Activated naive CD8-positive, alpha-beta T cell treated with anti-CD3 and anti-CD28 coated beads, Interleukin-2, amount 50 U/mL, for 16 hours (primary cell): ENCODE data around the gene SARS2.
"Not testable (repeated sequence)": the region's sequence is repeated elsewhere in the genome, so short reads cannot be mapped to it uniquely, and the experiment has no call there.

Experiments used
- DNase-seq: peaks from one replicate; pipeline ENCODE4 v3.0.0-alpha.2; 2020; ENCODE audit warnings: low read depth, low spot score

SARS2 gene

GRCh38 chr19:38892841-38893240 is 37.7 kb downstream of the SARS2 start:
- DNase-seq: no peak

- no peak for DNase-seq
Measured at GRCh38 chr19:38891771-38892170, 38.8 kb downstream of the SARS2 start.

GRCh38 chr19:38890686-38891085 is 39.9 kb downstream of the SARS2 start:
- no peak for DNase-seq

DNA sequence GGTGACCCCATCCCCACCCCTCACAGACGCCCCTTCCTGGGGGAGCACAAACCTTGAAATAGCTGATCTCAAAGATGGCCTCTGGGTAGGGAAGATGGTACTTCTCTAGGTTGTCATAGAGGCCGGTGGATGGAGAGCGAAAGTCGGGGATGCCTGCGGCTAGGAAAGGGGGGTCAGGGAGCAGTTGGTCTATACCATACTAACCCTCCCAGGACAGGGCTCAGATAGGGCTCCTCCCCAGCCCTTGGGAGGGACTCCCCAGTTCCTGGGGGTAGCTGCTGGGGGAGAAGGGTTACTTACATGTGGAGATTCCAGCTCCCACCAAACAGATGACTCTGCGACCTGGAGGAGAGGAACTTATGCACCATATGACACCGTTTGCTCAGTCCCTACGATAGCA is 40.8 kb downstream of the SARS2 start:
- no peak for DNase-seq

DNA sequence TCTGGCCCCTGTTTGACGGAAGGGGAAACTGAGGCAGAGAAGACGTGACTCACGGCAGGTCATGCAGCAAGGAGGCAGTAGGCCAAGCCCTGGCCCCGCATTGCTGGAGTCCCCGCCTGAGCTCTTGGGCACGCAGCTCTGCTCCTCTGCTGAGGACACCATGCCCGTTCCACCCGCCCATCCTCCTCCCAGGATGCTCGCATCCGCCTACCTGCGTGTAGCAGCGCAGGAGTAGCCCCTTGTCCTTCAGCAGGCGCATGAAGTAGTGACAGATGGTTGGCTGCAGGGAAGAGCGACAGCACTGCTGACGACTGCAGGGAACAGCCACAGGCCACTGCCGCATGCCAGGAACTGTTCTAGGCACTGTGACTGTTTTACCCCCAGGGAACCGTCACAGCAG is 41.7 kb downstream of the SARS2 start:
- no peak for DNase-seq

GRCh38 chr19:38884691-38885090 is 45.9 kb downstream of the SARS2 start:
- DNase-seq: not testable (repeated sequence)

DNA sequence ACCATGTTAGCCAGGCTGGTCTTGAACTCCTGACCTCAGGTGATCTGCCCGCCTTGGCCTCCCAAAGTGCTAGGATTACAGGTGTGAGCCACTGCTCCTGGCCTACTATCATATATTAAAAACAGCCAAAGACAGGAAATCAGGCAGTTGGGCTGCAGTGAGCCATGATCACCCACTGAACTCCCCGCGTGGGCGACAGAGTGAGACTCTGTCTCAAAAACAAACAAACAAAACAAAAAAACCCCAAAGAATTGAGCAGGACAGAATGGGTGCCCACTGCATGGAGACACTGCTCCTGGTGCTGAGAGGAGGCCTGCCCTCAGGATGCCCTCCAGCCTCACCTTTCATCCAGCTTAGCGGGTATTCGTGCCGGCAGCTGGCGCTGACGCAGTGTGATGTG is 47.3 kb downstream of the SARS2 start:
- no peak for DNase-seq

DNA sequence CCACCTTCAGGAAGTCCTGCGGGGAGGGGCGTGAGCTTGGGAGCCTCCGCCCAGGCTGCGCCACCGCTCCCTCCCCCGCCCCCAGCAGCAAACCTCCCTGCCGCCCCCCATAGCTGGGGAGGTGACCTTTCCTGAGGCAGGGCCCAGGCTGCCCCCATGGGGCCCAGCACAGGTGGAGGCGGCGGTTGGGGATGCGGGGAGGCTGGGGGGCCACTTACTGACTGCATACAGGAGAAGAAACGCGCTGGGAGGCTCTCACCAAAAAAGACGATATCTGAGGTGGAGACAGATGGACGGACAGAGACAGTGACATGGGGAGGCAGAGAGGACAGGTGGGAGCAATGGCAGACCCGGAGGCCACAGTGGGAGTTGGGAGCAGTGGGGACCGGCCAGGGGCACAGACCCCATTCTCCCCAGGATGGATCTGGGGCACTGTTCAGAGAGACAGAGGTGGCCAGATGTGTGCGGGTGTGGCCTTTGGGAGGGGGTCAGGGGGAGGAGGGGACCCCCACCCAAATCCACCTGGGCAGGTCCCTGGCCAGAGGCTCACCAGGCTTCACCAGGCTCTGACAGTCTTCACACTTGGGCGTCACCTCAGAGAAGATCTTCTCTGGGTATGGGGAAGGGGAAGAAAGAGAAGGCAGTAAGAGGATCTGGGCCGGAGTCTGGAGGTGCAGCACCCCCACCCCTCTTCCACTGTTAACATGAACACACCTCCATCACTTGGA is 49.5 kb downstream of the SARS2 start:
- no peak for DNase-seq

GRCh38 chr19:38880076-38880881 is 50.3 kb downstream of the SARS2 start:
- no peak for DNase-seq

DNA sequence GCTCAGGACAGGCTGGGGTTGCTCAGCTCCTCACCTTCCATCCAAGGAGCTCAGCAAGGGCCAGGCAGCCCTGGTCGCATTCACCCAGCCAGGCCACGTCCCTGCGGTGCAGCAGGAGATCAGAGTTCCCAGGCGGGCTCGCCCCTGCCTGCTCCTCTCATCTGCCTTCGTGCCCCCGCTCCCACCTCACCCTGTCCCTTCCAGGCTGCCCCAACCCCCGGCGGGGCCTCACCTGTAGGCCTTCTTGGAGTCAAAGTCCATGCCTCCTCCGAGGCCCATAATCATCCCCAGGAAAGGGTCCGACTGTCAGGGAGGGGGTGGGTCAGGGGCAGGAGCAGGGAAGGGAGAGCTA is 51.2 kb downstream of the SARS2 start:
- DNase-seq: no peak

GRCh38 chr19:38878575-38879399 is 51.8 kb downstream of the SARS2 start:
- DNase-seq: no peak

DNA sequence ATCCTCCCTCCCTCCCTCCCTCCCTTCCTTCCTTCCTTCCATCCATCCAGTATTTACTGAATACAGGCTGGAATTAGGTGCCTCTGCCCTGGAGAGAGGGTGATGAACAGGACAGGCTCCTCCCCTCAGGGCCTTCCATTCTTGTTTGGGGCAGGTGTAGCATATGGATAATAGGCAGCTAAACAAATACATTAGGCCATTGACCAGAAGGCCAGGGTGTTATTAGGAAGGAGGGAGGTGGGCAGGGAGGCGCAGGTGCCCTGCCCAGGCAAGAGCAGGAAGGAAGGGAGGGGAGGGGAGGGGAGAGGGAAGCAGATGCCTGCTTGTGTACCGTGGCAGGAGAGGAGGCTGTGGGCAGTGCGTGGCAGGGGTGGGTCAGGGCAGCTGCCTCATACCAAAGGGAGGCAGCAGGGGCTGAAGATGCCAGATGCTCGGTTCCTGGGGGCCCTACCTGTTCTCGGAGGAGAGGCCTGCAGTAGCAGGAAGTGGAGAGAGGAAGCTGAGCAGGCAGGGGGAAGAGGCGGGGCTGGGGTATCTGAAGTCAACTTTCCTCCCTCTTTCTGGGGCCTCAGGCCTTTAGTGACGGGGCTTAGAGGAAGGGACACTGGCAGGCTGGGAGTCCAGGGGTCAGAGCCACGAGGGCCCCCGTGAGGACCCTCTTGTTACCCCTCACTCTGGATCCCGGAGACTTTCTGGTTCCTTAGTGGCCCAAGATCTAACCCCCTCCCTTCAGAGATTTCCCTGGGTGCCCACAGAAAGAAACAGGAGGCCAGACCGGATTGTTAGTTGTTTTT is 52.6 kb downstream of the SARS2 start, which contains the start of gene RINL:
RINL (minus strand) TSS at position 495 of the 794 bp plus-strand sequence. CDS start 1,533 bp downstream, outside the sequence.
- DNase-seq: peak; percentile 45

- DNase-seq: no peak
Measured at GRCh38 chr19:38875656-38876395, 54.7 kb downstream of the SARS2 start.

- not testable (repeated sequence) for DNase-seq
Measured at GRCh38 chr19:38873400-38873799, 57.2 kb downstream of the SARS2 start.

DNA sequence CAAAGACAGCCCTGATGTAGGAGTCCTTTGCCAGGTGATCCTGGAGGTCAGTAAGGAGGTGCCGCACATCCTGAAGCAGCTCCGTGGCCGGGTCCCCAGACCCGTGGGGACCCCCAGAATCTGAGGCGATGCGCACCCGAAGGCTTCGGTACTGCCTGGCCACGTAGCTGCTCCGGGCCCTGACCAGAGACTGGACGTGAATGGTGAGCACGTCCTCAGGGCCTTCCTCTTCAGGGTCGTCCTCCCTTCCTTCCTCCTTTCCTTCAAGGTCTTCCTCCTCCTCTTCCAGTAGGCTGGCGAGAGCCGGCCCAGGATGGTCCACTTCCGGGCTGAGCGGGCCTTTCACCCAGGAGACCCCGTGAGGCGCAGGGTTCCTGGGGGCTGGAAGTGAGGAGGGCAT is 60.0 kb downstream of the SARS2 start:
- no peak for DNase-seq

GRCh38 chr19:38869836-38870607 is 60.5 kb downstream of the SARS2 start:
- DNase-seq: peak; percentile 86

DNA sequence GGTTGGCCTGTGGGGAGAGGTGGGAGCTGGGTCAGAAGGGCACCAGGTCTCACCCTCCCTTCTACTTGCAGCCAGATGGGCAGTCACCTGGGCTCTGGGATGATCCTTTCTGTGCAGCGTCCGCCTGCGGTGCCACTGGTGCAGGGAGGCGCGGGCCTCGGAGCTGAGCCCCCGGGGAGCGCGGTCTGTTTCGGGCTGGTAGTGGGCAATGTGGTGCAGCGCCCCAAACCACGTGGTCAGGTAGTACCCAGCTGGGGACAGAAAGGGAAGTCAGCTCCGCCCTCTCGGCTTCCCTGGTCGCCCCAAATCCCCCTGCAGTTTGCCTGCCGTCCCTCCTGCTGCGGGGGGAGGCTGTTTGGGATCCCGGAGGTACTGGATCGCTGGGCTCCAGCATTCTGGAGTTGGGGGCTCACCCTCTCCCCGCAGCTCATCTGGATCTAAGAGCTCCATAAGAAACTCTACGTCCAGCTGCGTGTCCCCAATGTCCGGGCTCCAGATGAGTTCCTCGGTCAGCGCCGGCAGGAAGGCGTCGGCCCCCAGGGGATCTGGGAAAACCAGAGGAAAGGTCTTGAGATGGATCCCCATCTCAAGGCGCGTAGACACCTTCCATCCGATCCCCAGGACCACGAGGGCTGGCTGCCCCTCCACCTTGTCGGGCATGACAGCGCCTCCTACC is 61.3 kb downstream of the SARS2 start:
- no peak for DNase-seq

GRCh38 chr19:38868551-38868950 is 62.0 kb downstream of the SARS2 start:
- DNase-seq: no peak

DNA sequence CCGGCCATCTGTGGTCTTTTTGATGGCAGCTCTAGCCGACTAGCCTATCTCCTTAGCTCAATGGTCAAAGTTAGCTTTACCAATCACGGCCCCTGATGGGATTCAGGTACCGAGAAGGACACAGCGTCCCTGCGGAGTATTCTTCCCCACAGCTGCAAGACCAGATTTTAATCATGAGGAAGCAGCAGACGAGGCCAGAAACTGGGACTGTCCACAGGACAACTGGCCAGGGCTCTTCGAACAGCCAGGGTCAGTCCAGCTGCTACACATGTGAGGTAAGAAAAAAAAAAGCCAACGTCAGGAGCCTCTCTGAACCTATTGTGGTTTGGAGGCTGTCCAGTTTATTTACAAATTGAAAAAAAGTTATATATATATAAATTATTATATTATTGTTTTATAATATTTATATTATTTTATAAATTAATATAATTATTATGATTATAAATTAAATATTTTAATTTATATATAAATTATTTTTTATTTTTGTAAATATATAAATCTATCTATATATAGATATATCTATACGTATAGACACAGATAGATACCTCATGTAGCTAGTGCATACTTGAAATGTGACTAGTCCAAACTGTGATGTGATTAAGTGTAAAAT is 63.3 kb downstream of the SARS2 start:
- DNase-seq: no peak
